GM21423 (cell line): ENCODE results near the gene SOX18.
"Not testable (repeated sequence)": the region's sequence is repeated elsewhere in the genome, so short reads cannot be mapped to it uniquely, and the experiment has no call there.

Experiments used
- ATAC-seq: cut with Tn5 transposase; IDR thresholded peaks from one replicate; pipeline ENCODE4 v1.9.1; 2021; ENCODE audit warnings: mild to moderate bottlenecking, moderate library complexity; ENCODE audit not compliant: unreplicated experiment

The SOX18 gene

GRCh38 chr20:64049060-64049877 lies at the start of gene SOX18:
TSS of gene SOX18 (minus strand) at chr20:64049639. CDS start at chr20:64049516, 123 bp downstream.
- no peak for ATAC-seq

DNA sequence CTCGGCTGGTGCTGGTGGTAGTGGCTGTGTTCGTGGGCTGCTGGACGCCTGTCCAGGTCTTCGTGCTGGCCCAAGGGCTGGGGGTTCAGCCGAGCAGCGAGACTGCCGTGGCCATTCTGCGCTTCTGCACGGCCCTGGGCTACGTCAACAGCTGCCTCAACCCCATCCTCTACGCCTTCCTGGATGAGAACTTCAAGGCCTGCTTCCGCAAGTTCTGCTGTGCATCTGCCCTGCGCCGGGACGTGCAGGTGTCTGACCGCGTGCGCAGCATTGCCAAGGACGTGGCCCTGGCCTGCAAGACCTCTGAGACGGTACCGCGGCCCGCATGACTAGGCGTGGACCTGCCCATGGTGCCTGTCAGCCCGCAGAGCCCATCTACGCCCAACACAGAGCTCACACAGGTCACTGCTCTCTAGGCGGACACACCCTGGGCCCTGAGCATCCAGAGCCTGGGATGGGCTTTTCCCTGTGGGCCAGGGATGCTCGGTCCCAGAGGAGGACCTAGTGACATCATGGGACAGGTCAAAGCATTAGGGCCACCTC lies 49.1 kb upstream of the SOX18 start:
- no peak for ATAC-seq

DNA sequence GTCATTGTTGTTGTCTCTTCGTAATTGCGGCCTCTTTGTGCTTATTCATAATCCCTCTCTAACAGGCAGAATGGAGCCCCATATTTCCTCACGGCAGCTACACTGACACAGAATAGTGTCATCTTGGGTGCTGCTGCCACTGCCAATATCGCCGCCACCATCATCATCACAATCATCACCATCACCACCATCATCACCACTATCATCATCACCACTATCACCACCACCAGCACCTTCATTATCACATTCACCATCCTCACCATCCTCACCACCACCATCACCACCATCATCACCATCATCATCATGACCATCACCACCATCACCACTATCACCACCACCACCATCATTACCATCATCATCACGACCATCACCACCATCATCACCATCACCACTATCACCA lies 47.1 kb upstream of the SOX18 start:
- ATAC-seq, result no peak

DNA sequence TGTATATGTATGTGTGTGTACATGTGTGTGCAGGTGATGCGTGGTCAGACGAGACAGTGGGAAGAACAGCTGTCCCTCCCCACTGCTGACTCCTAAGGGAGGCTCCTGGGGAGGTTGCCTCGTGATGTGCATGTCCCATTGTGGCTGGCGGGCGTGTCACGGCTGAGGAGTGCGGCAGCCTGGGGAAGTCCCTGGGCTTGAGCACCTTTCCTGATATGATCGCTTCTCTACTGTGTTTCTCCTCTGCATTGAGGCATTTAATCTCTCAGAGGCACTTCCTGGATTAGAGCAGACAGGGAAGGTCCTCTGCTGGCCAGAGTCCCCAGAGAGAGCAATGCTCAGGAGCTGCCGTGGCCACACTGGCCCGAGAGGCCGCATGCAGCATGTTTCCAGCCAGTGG lies 46.5 kb upstream of the SOX18 start:
- no peak for ATAC-seq

- no peak for ATAC-seq
Observed at GRCh38 chr20:64095455-64095854, 46.0 kb upstream of the SOX18 start.

- no peak for ATAC-seq
Observed at GRCh38 chr20:64093013-64093503, 43.6 kb upstream of the SOX18 start.

DNA sequence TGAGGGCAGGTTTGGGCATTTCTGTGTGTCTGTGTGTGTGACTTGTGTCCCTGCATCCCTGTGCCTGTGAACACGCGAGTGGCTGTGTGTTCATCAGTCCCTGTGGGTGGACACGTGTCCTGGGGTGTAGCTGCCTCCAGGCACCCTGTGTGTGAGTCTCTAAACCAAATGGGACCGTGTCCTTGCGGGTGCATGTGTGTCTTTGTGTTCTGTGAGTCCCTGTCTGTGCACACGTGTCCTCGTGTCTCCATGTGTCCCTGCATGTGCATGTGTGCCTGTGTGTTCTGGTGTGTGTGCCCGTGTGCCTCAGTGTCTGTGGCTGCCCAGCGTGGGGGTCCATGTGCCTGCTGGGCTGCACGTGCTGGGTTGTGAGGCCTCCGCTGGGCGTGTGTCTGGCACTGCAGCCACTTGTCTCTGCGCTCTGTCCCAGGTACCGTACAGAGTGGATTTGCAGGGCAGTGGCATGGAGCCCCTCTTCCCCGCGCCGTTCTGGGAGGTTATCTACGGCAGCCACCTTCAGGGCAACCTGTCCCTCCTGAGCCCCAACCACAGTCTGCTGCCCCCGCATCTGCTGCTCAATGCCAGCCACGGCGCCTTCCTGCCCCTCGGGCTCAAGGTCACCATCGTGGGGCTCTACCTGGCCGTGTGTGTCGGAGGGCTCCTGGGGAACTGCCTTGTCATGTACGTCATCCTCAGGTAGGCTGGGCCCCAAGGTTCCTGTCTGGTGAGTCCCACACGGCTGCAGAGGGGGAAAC lies 43.0 kb upstream of the SOX18 start:
- no peak for ATAC-seq

- ATAC-seq, result no peak
Observed at GRCh38 chr20:64091770-64092169, 42.3 kb upstream of the SOX18 start.

GRCh38 chr20:64091340-64091739 lies 41.9 kb upstream of the SOX18 start:
- no peak for ATAC-seq

DNA sequence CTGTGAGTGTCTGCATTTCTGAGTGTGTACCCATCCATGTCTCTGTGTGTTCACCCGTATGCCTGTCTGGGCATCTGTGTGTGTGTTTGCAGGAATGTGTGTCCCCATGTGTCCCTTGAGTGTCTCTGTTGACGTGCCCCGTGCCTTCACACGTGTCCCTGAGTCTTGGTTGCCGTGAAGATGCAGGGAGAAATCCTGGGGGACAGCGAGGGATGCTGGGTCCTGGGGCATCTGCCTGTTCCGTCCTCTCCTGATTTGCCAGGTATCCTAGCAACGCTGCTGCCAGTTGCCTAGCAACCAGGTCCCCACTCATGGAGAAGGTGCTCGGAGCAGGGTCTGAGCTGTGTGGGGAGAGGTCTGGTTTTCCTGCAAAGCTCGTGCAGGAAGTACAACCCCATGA lies 40.7 kb upstream of the SOX18 start:
- ATAC-seq, result no peak

GRCh38 chr20:64088586-64088985 lies 39.1 kb upstream of the SOX18 start:
- not testable (repeated sequence) for ATAC-seq

GRCh38 chr20:64087226-64087825 lies 37.9 kb upstream of the SOX18 start:
- ATAC-seq, result not testable (repeated sequence)

- no peak for ATAC-seq
Observed at GRCh38 chr20:64086801-64087200, 37.4 kb upstream of the SOX18 start.

DNA sequence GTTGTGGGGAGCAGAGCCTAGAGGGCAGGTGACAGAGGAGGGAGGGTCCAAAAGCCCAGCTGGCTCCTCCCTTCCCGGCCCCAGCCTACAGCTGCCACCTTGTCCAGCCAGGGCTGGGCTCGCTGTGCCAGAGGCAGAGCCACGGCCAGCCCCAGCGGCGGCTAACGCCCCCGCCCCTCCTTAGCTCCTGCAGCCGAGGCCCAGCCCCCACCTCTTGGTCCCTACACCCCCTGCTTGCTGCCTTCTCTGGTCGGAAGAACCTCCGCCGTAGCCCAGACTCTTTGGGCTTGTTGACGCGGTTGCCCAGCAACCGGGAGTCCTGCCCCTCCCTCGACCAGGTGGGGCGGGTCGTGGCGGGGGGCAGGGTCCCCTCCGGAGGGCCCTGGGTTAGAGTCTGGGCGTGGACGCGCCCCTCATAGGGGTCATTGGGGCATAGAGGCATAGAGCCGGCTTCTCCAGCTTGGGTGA lies 35.3 kb upstream of the SOX18 start:
- no peak for ATAC-seq

DNA sequence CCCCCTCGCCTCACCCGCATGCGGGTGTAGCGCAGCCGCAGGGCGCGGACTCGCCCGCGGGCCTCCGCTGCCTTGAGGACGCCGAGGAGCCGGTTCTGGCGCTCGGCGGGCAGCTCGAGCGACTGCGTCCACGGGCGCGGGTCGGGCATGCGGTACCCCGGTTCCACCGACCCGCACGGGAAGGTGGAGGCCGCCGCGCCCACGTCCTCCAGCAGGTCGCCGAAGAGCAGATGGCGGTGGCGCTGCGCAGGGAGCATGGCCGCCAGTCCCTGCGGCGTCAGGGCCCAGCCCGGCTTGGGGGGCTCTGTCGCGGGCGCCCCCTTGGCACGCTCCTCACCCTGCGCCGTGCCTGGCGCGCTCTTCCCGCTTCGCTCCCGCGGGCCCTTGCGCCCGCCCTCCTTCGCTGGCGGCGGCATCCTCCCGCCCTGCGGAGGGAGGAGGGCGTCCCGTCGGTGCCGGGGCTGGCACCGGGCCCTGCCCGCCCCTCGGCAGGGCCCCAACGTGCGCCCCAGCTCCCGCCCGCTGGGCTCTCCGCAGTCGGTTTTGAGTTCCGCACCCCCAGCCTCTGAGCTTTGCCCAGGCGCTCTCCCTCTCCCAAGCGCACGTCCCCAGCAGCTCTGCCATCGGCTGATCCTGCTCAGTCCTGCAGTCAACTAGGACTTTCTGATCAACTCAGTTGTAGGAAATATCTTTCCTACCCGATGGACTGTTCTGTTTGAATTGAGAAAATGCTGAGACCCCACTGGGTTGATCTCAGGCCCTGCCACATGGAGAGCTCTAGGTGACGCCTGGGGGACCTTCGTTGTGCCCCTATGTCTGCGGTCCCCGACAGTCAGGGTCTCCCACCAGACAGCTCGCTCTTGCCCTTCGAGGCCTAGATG lies 34.6 kb upstream of the SOX18 start, which contains the start of gene LKAAEAR1:
Gene LKAAEAR1 (minus strand): TSS at position 595 of the 881 bp plus-strand sequence. CDS start 179 bp downstream, at position 416.
- ATAC-seq, result no peak

GRCh38 chr20:64083378-64083803 lies 34.0 kb upstream of the SOX18 start:
- no peak for ATAC-seq

DNA sequence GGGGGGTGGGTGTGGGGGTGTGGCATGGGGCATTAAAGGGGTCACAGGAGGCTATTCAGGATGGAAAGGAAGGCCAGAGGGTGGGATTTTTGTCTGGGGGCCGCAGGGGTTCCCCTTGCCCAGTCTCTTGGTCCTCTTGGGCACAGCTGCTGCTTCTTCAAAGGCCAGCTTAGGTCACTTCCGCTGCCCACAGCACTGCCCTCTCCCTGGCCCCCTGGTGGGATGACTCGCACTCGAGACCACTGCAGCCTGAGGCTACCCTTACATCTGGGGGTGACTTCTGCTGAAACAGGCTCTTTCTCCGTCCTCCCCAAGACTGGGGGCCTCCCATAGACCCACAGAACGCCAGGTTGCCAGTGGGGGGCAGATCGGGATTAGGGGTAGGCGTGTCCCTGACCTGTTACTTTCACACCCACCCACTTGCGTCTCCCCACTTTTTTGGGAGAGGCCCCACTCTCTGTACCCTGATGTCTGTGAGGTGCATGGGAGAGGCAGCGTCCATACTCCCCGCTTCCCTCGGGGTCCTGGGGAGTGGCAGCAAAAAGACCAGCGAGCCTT lies 33.5 kb upstream of the SOX18 start:
- ATAC-seq, result no peak

DNA sequence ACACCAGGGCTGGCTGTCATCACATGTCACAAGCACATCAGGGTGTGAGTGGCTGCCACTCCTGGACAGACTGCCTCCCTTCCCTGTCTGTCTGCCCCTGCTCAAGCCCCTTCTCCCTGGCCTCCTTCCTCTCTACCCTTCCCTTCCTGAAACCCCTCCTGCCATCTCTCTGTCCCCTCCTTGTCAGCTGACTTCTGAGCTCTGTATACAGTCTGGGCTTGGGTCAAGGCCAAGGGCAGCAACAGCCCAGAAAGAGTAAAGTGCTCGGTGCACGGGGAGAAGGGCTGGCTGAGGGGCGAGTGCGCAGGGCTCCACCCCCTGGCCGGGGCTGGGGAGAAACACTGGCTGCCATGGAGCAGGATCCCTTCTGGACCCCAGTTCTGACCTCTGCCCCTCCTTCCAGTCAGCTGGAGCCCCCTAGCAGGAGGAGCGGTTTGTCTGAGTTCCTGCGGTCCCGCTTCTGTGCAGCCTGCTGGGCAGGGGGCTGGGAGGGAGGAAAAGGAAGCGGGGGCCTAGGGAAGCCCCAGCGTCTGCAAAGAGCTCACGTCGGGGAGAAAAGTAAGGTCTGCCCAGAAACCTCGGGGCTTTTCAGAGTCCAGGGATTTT lies 32.8 kb upstream of the SOX18 start:
- ATAC-seq, result no peak

DNA sequence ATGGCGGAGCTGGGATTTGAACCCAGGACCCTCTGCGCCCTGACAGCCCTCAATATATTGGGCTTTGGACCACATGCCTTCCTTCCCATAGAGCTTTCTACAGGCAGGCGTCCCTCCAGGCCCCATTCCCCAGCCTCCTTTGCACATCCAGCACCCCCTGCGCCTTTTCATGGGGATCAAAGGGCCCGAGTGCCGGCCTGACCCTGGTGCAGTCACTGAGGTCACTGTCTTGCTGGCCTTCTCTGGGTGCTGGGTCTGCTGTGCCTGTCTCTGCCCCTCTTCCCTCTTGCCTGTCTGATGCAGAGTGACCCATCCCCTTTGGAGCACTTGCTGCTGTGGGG lies 32.2 kb upstream of the SOX18 start:
- ATAC-seq, result no peak
